ENCODE data around the gene AMIGO1.

Gene AMIGO1

GRCh38 chr1:109487261-109487660, 22.3 kb downstream of the AMIGO1 start:
- no peak for TF ChIP-seq CTCF (conservative IDR thresholded peaks at IDR 0.05)
- TF ChIP-seq ZFX (IDR thresholded peaks at IDR 0.05) = no peak
- H3K27ac ChIP-seq = no peak overlapping the region

- no peak for TF ChIP-seq CTCF (conservative IDR thresholded peaks at IDR 0.05)
- no peak for TF ChIP-seq ZFX (IDR thresholded peaks at IDR 0.05)
- no peak overlapping the region; the same call in 1 of the 2 replicates for H3K27ac ChIP-seq
Observed at GRCh38 chr1:109485001-109485400, 24.5 kb downstream of the AMIGO1 start.

GRCh38 chr1:109484519-109484975, 25.0 kb downstream of the AMIGO1 start:
- TF ChIP-seq ZFX (IDR thresholded peaks at IDR 0.05) (no peak), CTCF (conservative IDR thresholded peaks at IDR 0.05) (no peak)
- H3K27ac ChIP-seq = peak overlapping the region; percentile 86

GRCh38 chr1:109483672-109484518, 25.6 kb downstream of the AMIGO1 start, which contains the start of gene ATXN7L2:
ATXN7L2 (plus strand) TSS chr1:109483905; CDS start chr1:109483954, 49 bp downstream.
- TF ChIP-seq CTCF (conservative IDR thresholded peaks at IDR 0.05) (no peak), ZFX (IDR thresholded peaks at IDR 0.05) (no peak)
- H3K27ac ChIP-seq = peak within 1 kb of the TSS; percentile 86

GRCh38 chr1:109482791-109483671, 26.5 kb downstream of the AMIGO1 start:
- H3K27ac ChIP-seq = no peak overlapping the region; the same call in 1 of the 2 replicates
- TF ChIP-seq ZFX (IDR thresholded peaks at IDR 0.05) (no peak), CTCF (conservative IDR thresholded peaks at IDR 0.05) (no peak)

- TF ChIP-seq CTCF (conservative IDR thresholded peaks at IDR 0.05) (no peak), ZFX (IDR thresholded peaks at IDR 0.05) (no peak)
- no peak overlapping the region for H3K27ac ChIP-seq
Observed at GRCh38 chr1:109482242-109482641, 27.3 kb downstream of the AMIGO1 start.
